GM19468 (cell line): ENCODE data around the gene MICAL3.

Experiments
- ATAC-seq: cut with Tn5 transposase; IDR thresholded peaks from one replicate; pipeline ENCODE4 v1.9.1; 2021; ENCODE audit warnings: mild to moderate bottlenecking, moderate library complexity, moderate number of reproducible peaks; ENCODE audit not compliant: unreplicated experiment; ENCODE audit errors: extremely low read depth

Gene MICAL3

DNA sequence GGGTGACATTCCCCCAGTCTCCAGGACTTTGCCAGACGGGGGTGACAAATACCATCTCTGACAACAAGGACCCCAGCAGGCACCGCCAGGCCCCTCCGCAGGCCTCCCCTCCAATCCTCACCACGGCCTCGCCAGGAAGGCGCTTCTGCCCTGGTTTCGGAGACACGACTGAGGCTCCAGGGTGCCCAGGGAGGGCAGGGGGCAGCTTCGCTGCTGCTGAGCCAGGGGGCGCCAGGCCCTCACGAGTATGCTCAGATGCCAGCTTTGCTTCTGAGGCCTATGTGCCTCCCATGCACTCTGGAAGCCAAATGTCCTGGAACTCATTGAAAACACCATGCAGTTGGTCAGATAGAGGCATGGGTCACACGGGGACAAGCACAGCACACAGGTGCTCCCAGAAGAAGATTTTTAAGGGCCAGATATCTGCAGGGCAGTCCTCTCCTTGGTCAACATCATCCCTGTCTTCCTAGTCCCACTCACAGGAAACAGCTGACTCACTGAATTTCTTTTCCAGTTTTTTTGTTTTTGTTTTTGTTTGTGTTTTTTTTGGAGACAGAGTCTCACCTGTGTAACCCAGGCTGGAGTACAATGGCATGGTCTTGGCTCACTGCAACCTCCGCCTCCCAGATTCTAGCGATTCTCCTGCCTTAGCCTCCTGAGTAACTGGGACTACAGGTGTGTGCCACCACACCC is 270.0 kb downstream of the MICAL3 start:
- no peak for ATAC-seq

DNA sequence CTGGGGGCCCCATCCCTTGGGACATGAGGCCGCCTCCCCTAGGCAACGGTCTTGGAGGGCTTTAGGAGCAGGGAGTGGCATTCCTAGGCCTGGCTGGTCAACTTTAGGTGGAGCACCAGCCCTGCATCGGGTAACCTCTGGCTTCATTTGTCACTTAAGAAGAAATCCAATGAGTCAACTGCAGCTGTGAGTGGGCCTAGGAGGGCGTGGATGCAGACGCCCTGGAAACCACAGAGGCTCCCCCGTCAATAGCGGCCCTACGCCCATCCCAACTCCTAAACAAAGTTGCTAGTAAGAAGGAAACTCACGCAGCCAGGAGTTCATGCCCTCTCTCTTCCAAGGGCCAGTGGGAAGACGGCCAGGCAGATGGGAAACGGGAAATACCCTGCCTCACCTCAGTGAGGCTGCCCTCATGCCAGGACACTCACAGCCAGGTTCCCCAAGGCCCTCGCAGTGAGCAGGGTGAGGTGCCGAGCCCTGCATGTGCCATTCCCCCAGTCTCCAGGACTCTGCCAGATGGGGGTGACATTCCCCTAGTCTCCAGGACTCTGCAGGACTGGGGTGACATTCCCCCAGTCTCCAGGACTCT is 270.9 kb downstream of the MICAL3 start:
- no peak for ATAC-seq

DNA sequence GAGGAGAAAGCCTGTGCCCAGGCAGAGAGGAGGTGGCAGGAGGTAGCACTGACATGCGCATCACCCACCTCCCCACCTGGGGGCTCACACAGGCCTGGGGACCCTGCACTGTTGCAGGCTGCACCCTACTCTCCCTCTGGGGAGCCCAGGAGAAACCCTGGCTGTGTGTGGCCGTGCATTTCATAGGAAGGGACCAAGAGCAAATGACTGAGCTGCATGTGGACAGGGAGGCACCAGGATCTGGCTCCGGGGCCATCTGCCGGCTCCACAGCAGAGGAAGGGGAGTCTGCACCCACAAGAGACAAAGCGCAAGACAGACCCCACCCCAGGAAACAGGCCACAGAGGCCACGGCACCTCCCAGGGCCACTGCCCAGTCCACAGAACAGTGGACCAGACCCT is 272.8 kb downstream of the MICAL3 start:
- no peak for ATAC-seq

DNA sequence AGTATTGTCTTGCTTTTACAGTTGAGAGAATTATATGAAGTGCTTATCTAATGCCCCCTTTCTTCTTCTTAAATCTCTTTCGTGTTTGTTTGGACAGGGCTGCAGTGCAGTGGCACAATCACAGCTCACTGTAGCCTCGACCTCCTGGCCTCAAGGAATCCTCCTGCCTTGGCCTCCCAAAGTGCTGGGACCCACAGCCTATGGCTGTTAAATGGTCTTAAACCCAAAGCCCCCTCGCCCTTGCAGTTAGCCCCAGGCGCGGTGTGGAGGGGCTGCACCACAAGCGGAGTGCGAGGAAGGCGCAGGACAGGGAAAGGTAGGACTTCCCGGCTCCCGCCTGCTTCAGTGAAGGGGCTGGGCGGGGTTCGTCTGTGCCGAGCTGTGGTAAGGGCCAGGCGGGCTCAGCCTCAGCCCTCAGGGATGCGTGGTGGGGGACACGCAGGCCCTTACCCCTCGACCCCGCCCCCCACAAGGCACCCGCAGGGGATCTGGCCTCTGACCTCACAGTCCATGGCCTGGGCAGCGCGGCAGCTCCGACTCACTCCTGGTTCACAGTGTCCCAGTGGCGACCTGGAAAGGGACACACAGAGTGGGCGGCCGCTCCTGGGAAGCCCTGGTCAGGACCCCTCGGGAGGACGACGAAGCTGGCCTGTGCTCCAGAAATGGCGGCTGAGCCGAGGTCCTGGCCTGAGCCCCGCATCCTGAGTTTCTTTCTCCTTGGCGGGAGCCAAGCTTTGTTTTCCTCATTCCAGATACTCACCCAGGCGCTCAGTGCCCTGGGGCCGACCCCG is 274.6 kb downstream of the MICAL3 start:
- no peak for ATAC-seq

DNA sequence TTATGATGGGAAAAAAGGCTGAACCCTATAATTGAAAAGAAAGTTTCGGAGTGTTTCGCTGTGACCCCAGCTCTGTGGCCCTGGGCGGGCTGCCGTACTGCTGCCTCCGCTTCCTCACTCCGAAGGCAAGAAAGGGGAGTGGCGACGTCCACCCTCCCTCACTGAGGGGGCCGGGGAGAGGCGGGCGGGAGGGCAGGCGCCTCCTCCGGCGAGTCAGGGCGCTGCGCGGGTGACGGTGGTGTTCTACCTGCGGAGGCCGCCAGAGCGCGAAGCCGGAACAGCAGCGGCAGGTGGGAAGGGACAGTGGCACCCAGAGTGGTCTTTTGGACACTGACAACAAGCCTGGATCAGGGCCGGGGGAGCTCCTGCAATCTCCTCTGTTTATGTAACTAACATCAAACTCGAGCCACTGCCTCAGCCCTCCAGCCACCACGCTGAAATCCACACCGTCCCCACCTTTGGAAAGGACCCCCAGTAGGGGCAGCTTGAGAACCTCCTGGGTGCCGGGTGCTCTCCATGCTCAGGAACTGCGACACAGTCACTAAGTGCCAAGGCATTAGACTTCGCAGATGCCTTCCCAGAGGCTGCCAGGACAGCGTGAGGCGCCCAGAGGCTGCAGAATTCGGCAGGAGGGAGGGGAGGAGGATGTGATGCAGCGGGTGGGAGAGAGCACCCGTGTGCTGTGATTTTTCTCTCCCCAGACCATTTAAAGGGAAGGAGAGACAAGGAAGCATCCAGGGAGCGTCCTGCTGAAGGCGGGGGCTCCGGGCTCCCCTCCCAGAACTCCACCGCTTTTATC is 275.6 kb downstream of the MICAL3 start:
- ATAC-seq, result no peak

DNA sequence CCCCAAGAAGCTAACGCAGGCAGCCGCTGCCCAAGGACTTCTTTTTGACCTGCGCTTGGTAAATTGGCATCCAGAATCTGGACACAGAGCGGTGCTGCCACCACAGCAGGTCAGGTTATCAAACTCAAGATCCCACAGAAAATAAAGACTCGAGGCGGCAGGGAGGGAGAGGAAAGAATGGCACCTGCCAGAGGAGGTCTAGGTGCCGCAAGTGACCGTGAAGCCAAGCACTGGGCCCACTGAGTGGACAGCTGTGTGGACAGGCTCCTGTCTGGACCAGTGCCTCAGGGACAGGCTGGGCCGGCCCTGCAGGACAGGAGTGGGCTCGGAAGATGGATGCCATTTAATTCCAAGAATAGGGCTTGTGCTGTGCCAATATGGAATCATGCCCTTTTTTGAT is 277.4 kb downstream of the MICAL3 start:
- ATAC-seq, result no peak

DNA sequence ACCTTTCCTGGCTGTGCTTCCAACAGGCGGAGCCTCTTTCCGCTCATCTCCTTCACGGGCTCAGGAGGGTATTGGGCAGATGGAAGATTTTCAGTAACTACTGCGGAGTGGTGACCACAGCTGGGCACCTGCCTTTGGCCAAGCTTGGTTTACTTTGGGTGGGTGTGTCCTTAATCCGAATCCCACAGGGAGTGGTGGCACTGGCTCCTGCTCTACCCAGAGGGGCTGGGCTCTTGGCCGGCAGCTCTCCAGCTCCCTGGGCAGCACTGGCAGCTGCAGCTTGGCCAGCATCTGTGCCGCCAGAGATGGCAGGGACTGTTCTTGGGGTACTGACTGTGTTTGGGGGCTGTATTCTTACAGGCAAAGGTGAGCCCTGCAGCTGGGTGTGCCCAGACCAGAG is 279.9 kb downstream of the MICAL3 start:
- no peak for ATAC-seq

DNA sequence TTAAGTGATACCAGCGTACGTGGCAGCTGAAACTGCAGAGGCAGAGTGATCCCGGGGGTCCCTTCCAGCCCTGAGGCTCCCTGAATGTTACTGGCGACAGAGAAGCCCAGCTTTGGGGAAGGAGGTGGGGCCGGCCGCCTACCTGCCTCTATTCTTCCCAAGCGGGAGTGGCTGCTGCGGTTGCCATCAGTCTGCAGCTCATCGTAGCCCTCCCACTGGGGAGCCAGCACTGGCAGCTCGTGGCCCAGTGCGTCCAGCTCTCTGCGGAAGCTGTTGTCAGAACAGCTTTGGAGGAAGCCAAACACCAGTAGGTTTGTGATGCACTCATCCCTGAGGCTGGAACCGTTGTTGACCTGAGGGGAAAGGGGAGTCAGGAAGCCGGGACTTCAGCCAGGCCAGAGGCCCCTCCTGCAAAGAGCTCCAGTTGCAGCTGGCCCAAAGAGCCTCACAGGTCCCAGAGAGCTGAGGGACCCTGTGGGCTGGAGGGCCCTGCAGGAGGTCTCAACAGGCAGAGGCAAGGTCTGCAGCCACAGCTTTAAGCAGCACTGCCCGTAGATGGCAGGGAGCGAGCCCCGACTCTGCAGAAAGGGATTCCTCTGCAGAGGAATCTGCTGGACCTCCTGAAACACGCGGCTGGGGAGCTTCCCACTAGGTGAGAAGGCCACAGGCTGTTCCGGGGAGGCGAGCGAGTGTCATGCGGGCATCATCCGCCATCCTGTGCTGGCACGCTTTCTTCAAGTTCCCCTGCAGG is 280.5 kb downstream of the MICAL3 start:
- ATAC-seq, result no peak

DNA sequence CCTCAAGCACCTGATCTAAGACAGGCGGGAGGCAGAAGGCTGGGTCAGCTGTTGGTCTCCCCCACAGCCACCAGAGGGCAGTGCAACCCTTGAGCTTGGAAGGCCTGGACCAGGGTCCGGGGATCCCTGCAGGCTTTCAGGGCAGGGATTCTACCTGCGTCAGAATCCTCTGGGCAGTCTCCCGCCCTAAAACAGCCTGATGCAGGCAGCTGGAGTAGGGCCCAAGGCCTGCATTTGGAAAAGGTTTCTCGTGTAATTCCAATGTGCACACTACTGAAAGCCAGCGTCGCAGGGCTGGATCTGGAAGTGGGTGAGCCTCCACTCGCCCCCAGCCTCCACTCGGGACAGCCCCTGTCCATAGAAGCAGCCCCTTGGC is 281.8 kb downstream of the MICAL3 start:
- ATAC-seq, result no peak

DNA sequence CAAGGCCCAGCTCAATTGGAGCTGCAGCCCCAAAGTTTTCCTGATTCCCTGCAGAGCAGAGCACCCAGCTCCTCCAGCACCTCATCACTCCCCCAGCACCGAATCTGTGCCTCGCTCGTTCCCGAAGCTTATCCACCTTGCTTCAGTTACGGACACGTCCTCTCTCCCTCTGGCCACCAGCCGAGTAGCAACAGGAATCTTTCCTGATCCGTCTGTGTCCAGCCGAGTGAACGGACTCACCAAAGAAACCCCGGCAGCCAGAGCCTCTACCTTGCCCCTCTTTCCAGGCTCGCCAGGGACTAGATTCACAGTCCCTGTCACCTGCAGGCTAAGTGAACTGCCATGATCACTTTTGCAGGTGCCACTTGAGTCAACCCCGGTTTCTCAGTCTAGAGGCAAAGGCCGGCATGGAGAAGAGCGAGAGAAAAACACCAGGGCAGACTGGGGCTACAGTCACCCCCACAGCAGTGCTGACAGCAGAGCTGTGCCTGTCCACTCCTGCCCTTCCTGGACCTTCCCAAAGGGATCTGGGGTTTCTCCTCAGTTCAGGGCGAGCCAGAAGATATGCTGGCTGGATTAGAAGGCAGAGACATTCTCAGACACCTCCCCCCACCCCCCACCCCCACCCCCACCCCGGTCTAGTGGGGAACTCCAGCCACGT is 282.4 kb downstream of the MICAL3 start:
- ATAC-seq, result no peak

DNA sequence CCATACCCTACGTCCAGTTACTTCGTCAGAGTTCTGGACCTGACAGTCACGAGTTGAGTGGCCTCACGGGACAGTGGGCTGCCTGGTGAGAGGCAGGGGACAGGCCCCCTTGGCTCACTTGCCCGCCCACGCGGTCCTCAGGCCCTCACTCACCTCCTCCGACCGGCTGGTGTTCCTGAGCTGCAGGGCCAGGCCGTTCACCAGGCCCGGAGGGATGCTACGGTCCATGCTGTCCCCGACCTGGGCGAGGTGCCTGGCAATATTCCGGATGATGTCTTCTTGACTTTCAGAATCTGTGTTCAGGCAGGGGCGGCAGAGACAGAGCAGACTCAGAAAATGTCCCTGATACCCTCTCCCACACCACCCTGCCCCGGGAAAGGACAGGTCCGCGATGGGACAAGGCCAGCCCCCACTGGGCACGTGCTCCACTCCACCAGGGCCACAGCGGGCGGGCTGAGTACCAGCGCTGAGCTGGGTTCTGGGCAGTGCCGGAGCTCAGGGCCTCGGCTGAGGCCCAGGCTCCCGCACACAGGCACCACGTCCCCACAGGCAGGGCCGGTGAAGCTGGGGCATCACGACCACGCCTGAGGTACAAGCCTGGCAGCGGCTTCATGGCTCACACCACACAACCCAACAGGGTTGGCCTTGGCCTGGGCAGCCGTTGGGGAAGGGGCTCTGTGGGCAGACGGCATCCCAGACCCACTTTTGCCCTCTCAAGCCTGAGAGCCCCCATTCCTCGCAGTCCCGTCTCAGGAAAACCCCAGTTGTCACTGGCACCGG is 285.0 kb downstream of the MICAL3 start:
- no peak for ATAC-seq

DNA sequence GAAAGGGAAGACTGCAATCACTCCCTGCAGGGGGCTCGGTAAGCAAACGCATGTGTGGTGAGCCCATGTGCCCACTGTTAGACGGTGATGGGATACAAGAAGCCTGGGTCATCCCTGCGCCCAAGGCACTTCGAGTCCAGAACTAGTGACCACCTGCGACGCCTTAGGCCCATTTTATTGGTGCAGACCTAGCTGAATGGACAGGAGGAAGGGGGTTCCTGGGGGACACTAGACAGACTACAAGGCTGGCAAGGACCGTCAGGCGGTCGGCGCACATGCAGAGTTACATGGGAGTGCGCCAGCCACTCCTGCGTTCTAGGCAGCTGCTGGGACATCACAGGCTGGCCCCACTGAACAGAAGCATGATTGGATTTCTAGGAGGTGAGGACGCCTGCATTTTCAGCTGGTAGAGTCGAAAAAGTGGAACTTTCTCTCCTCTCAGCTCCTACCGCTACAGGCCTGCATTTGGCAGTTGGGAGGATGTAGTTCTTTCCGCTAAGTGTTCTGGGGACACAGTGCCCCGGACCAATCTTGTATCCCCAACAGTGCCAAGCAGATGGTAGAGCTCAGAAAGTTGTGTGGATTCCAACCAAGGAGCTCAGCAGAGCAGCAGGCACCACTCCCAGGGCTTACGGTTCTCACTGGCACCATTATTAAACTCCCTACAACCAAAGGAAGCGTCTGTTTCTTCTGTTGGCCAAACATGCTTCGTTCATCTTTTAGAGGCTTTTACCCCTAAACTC is 285.8 kb downstream of the MICAL3 start:
- ATAC-seq, result no peak
